ENCODE measurements around the gene IFNAR2.

- no peak for TF ChIP-seq CTCF (IDR thresholded peaks at IDR 0.05)
- TF ChIP-seq POLR2AphosphoS5 (IDR thresholded peaks at IDR 0.05): no peak
- TF ChIP-seq POLR2A (IDR thresholded peaks at IDR 0.05): no peak
- no peak for TF ChIP-seq EP300 (IDR thresholded peaks at IDR 0.05; ENCODE audit: low read depth)
These were observed 25.7 kb downstream of the IFNAR2 start for GRCh38 chr21:33255404-33255803.

Data from transverse colon (tissue), 4 donors.